Right renal pelvis (tissue), 4 donors: Measurements from ENCODE around the gene RAB42. TPM values are rescaled to one million over a fixed set of nuclear protein-coding genes. Genes with fewer than 3 reads are reported as not detected.
"Not testable (repeated sequence)": the region's sequence is repeated elsewhere in the genome, so short reads cannot be mapped to it uniquely, and the experiment has no call there.

Experiments used
- DNase-seq, 4 donors: peaks; one replicate each; pipeline ENCODE4 v3.0.0-alpha.2; 2013; ENCODE audit warnings: low read depth in 4 of 4, low spot score in 3 of 4, missing footprints in 1 of 4
- polyA plus RNA-seq, 4 donors: library from polyadenylated mRNA; unstranded; fragments of 120-200 nt; gene quantifications; one replicate each; pipeline ENCODE4 v1.2.1, GENCODE V29; 2013; ENCODE audit not compliant: insufficient read length in 4 of 4

Gene RAB42, protein sequence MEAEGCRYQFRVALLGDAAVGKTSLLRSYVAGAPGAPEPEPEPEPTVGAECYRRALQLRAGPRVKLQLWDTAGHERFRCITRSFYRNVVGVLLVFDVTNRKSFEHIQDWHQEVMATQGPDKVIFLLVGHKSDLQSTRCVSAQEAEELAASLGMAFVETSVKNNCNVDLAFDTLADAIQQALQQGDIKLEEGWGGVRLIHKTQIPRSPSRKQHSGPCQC
- polyA plus RNA-seq: 1 to 10 TPM; 2.1 to 3.2 (median 2.8) TPM

DNA sequence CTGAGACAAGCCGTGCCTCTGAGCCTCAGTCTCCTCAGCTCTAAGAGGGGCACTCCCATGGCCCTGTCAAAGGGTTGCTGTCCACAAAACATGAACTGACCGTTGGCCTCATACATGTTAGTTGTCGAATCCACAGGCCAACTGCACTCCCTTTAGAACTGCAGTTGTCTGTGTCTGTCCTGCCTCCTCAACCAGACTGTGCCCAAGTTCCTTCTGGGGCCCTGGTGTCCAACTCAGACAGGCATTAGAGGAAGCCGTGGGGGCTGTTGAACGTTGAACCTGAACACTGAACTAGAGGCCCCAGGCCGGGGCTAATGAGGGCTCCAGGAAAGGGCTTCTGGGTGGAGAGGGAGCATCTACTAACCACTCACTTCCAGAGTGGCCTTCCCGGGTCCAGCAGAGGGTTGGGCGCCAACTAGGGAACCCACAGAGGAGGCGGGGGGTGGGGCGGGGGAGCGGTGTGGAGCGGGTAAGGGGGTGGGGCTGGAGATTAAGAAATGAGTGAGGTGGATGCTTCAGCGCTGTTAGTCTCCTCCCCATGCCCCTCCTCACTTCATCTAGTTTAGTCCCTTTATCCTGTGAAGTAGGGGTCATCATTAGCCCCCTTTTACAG, at the start of gene RAB42:
Gene RAB42, plus strand, starts transcription at position 558 of the 613 bp plus-strand sequence. CDS start 247 bp downstream, outside the sequence.
- no peak for DNase-seq

DNA sequence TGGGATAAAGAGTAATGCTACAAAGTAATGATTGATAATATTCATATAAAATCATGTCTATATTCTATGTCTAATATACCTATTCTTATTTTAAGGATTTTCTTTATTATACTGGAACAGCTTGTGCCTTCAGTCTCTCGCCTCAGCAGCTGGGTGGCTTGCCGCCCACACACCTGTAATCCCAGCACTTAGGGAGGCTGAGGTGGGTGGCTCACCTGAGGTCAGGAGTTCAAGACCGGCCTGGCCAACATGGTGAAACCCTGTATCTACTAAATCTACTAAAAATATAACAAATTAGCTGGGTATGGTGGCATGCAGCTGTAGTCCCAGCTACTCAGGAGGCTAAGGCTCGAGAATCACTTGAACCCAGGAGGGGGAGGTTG, 46.8 kb upstream of the RAB42 start:
- no peak for DNase-seq

DNA sequence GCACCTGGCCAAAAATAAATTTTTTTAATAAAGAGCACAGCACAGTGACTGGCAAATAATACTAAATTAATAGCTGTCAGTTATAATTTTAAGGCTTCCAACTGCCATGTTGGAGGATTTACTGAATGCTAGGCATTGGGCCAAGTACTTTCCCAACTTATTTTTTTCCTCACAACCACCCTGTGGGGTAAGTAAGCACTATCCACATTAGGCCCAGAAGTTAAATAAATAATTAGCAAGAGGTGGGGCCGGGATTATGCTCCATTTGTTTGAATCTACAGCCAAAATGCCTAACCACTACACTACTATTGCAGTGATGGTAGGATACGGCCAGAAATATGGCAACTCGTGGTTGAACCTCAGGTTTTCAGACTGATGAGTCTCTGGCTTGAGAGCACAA, 43.7 kb upstream of the RAB42 start:
- no peak for DNase-seq

DNA sequence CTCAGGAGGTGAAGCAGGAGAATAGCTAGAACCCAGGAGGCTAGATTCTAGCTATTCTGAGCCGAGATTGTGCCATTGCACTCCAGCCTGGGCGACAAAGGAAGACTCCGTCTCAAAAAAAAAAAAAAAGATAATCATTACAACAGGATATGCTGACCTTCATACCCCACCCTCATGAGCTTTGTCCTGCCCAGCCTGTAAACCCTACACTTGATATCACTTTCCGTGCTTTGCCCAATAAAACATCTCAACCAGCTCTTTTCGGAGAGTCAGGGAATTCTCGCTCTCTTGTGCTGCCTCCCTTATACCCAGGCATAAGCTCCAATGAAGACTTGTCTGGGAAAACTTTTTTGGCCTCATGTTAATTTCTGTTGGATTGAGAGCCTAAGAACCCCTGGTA, 40.7 kb upstream of the RAB42 start:
- DNase-seq: no peak

DNA sequence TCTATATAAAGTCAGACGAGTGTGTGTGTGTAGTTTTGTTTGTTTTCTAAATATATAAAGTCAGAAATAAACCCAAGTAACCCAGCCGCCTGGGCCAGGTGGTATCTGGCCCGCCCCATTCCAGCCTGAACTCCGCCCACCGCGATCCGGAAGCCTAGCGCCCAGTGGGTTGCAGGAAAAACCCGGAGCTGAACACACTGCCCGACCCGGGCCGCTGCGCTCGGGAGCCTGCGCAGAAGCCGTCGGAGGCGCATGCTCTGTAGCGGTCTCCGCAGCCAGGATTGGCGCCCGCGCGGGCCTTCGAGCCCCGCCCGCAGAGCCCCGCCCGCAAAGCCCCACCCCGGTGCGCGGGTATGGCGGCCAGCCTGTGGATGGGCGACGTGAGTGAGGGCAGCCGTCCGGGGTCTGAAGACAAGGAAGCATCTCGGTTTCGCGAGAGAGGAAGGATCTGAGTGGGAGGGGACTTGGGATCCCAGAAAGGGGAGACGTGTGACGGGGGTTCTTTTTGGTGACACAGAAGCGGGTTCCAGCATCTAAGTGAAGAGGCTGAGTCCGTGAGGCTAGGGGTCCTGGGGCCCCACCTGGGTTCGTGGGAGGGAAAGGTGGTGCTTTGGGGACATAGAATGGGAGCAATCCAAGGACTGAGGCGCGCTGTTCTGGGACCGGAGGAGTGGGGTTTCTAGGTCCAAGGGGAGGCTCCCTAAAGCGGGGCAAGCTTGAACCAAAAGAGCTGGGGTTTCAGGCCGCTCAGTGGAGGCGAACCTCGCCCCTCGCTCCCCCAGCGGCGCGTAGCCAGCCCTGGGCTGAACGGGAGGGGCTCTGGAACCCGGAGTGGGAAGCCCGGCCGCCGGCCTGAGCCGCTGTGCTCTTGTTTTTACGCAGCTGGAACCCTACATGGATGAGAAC, 39.1 kb upstream of the RAB42 start, which contains the start of gene TRNAU1AP:
Gene TRNAU1AP, plus strand, starts transcription at position 328 of the 906 bp plus-strand sequence. Its CDS starts 26 bp downstream, at position 354.
- peak; percentile 91 to 95 (median 94) for DNase-seq

DNA sequence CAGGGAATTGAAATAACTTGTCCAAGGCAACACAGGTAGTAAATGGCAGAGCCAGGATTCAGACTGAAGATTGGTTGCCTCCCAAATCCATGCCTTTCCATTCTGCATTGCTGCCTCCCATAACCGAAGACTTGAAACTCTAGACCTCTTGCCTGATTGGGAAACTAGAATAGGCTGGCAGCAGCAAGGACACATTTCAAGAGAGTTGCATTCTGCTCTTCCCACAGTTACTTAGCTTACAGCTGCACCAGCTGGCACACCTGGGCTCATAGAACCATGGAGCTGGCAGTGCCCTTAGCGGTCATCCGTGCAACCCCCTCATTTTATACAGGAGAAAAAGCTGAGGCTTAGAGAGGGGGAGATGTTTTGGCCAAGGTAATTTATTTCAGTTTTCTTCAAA, 31.2 kb upstream of the RAB42 start:
- no peak for DNase-seq

DNA sequence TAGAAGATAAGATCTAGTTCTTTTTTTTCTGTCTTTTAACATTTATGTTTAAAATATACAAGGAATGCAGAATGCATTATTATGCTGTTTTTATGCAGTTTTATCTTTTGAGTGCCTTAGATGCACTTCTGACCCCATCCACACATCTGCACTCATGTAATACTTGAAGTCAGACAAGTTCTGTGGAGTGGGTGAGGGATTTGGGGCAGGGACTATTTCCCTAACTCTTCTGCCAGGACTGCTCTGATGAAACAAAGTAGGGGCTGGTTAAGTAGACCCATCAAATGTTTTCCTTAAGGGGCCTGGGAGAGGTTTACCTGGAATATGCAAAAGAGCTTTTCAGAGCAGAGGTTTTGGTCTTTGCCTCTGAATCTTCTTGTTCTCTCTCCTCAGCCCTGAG, 27.8 kb upstream of the RAB42 start:
- DNase-seq: no peak

DNA sequence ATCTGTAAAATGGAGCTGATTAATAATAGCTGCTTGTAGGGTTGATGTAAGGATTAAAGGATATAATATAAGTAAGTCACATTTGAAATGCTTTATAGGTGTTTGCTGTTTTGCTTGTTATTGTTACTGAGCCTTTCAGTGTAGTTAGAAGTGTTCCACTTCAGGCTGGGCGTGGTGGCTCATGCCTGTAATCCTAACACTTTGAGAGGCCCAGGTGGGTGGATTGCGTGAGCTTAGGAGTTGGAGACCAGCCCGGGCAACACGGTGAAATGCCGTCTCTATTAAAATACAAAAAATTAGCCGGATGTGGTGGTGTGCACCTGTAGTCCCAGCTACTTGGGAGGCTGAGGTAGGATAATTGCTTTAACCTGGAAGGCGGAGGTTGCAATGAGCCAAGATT, 27.0 kb upstream of the RAB42 start:
- DNase-seq: no peak

DNA sequence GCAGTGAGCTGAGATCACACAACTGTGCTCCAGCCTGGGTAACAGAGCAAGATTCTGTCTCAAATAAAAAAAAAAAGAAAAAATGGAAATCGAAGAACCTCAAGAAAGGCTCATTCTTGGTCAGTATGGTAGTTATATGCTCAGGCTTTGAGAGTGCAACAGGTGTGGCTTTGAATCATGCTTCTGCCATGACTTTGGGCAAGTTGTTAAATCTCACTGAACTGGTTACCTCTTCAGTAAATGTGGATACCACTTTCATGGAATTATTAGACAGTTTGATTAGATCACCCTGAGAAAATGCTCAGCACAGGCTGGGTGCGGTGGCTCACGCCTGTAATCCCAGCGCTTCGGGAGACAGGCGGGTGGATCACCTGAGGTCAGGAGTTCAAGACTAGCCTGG, 26.3 kb upstream of the RAB42 start:
- no peak for DNase-seq

DNA sequence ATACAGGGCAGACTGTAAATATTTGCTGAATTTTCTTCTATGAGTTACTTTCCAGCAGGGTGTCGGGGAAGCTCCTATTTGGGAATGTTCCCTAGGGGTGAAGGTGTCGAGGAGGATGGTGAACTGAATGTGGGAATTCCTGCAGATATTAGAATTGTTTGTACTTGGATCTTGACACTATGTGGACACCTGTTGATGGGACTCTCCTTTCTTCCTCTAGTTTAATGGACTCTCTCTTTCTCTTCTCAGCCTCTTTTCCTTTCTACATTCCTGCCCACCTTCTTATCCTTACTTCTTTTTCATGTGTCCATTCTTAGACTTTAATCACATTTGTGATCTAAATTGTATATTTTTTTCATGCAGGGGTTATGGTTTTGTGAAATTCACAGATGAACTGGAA, 25.1 kb upstream of the RAB42 start:
- no peak for DNase-seq

DNA sequence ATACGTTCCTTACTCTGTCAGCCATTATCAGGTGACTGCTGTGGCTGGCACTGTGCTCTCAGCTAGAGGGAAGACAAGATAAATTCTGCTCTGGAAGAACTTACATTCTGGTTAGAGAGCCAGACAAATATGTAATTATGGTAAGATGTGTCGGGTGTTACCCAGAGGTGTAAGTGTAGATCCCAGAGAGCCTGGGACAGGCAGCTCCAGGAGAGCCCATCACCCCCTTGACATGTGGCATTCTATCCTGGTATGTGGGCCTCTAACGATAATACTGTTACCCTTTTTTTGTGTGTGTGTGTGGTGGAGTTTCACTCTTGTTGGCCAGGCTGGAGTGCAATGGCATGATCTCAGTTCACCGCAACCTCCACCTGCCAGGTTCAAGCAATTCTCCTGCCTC, 20.2 kb upstream of the RAB42 start:
- DNase-seq: no peak

DNA sequence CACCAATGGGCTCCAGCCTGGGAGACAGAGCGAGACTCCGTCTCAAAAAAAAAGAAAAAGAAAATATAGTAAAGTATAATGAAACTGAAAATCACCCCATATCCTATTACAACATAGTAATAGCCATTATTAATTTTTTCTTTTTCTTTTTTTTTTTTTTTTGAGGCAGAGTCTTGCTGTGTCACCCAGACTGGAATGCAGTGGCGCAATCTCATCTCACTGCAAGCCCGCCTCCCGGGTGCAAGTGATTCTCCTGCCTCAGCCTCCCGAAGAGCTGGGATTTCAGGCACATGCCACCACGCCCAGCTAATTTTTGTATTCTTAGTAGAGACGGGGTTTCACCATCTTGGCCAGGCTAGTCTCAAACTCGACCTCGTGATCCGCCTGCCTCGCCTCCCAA, 19.2 kb upstream of the RAB42 start:
- not testable (repeated sequence) for DNase-seq

DNA sequence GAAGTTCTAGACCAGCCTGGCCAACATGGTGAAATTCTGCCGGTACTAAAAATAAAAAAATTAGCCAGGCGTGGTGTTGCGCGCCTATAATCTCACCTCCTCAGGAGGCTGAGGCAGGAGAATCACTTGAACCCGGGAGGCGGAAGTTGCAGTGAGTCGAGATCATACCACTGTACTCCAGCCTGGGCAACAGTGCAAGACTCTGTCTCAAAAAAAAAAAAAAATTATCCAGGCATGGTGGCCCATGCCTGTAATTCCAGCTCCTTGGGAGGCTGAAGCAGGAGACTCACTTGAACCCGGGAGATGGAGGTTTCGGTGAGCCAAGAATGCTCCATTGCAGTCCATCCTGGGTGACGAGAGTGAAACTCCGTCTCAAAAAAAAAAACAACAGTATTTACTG, 18.5 kb upstream of the RAB42 start:
- DNase-seq: no peak

DNA sequence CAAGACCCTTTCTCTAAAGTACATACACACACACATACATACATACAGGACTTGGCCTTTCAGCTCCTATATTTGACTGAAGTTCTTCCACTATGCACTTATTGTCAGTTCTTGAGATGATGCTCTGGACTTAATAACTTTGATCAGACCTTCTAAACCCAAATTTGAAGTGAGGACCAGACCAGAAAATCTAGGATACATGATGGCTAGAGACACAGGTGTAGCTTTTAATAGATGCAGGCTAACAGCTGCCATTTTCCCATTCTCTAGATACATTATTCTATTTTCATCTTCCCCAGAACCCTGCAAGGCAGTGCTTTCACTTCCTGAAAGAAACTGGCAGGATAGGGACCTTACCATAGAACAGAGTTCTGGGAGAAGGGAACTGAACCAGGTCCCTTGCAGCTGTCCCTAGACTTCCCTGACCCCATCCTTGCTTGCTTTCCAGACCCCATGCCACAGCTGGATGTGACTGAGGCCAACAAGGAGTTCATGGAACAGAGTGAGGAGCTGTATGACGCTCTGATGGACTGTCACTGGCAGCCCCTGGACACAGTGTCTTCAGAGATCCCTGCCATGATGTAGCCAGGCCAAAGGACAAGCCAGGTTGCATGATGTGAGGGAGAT, 14.9 kb upstream of the RAB42 start:
- no peak for DNase-seq

DNA sequence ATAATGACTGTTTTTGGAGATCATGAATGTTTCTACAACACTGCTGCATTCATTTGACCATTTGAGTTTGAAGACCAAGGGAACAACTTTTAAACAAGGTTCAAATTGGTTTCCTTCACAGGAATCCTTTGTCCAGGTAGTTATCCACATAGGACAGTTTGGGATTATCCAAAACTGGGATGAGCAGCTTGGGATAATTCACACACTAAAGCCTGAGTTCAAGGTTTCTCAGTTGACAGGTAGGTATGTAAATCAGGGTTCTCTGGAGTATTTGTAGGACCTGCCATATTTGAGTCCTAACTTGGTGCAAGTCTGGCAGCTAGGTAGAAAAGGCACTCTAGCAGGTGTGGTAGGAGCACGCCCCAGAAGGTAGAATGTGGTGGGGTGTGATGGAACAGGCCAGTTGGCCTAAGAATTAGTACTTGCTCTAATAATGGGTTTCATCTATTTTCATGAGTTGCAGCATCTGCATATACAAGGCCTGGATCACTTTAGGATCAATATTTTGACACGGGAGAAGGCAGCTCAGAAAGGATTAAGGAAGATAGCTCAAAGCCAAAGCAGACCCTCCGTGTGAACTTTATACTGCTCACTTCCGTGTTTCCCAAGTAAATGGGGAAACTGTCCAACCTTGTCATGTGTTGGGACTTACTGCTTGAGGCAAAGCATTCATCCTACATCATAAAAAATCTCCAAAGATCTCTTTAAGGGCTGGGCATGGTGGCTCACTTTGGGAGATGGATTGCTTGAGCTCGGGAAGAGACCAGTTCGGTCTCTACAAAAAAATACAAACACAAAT, 14.1 kb upstream of the RAB42 start:
- DNase-seq: no peak

DNA sequence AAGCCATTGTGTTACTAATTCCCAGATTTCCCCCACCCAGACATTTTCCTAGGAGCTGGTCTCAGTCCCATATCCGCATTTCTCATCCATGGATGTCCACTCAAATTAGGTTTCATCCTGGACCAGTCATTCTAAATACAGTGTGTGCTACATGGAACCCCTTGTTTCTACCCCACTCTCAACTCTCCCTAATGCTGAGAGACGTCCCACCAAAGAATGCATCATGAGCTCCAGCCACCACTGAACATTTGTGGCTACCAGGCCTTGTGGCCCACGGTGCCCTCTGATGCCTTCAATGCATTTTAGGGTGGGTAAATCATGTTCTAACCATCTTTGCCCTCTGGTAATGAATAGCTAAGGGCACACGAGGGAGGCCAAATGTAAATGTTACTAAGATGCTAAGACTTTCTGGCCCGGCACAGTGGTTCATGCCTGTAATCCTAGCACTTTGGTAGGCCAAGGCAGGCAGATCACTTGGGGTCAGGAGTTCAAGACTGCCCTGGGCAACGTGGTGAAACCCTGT, 13.3 kb upstream of the RAB42 start:
- DNase-seq: no peak

DNA sequence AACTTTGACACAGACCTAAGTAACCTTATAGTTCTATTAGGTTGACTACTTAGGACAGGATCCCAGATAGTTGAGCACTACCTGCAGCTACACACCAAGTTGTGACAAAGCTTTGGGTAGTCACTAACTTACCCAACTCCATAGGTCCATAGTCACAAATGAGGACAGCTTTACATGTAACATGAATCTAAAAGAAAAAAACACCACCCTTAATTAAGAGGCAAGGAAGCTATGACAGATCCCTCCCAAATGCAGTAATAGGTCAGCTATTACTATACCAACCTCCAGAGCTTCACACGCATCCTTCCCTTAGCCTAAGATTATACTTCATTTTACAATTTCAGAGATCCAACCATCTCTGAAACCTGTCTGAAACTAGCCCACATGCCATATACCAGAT, 12.7 kb upstream of the RAB42 start:
- no peak for DNase-seq

DNA sequence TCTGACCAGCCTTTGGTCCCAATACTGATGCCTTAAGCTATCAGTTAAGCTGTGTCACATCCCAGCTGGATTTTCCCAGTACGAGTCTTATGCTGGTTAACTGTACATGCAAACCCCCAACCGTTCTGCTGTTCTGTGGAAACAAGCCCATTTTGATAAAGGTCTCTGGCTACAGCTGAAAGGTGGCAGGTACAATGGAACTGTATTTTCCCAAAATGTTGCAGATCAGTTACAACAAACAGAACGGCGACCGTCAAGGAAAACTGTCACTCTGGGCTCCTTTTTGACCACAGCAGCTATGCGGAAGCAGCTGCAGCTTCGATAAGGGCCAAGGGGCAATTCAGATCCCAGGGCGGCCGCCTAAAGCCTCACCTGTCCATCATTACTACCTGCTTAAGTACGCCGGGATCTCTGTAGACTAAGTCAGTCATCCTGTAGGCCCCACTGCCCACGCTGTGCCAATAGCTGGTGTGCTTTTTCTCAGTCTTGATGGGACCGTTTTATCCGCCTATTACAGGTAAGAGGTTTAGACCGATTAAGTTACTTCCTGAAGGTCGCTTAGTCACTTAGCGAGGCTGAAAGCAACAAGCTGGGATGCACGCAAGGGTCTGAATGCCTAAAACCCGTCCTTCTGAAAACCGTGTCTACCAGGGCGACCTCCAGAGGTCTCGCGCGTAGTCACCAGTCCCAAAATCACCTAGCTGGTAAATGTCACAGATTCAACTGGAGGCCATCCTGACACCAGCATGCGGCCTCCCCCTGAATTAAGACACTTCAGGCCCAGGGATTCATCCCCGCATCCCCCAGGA, 11.1 kb upstream of the RAB42 start:
- no peak for DNase-seq
